GM12872 (cell line): ENCODE results near the gene ARHGAP6.

Source experiments
- CTCF ChIP-seq: IDR thresholded peaks from 3 replicates; pipeline ENCODE4 v1.5.1; 2011; ENCODE audit warnings: low read depth, mild to moderate bottlenecking, low read length, moderate library complexity; ENCODE audit not compliant: insufficient read depth

Gene ARHGAP6

GRCh38 chrX:11129534-11130105, 536.1 kb downstream of the ARHGAP6 start:
- no peak for TF ChIP-seq CTCF

- TF ChIP-seq CTCF: no peak
These were observed 540.7 kb downstream of the ARHGAP6 start for GRCh38 chrX:11125060-11125459.

- TF ChIP-seq CTCF: no peak
These were observed 541.6 kb downstream of the ARHGAP6 start for GRCh38 chrX:11124112-11124511.

- TF ChIP-seq CTCF: no peak
These were observed 546.3 kb downstream of the ARHGAP6 start for GRCh38 chrX:11119313-11119943.

- no peak for TF ChIP-seq CTCF
These were observed 548.0 kb downstream of the ARHGAP6 start for GRCh38 chrX:11117745-11118144.

GRCh38 chrX:11113731-11114130, 552.0 kb downstream of the ARHGAP6 start:
- TF ChIP-seq CTCF: no peak

- no peak for TF ChIP-seq CTCF
These were observed 553.8 kb downstream of the ARHGAP6 start for GRCh38 chrX:11111947-11112346.
